ENCODE measurements around the gene SPHK2.

- TF ChIP-seq CTCF (IDR thresholded peaks at IDR 0.05): no peak
- TF ChIP-seq POLR2A (IDR thresholded peaks at IDR 0.05): no peak
Observed at GRCh38 chr19:48644355-48644754, 25.0 kb downstream of the SPHK2 start.
